K562 (cell line): Measurements from ENCODE around the gene HPN.

ENCODE experiments used
- CHD1 ChIP-seq: fragments of 200-600 bp; sonication (generic); IDR thresholded peaks from one replicate; pipeline ENCODE4 v1.6.1; 2012; ENCODE audit warnings: mild to moderate bottlenecking, moderate library complexity, low read length, inconsistent platforms
- CREM ChIP-seq: IDR thresholded peaks from 2 replicates; pipeline ENCODE4 v1.6.1; 2014; ENCODE audit warnings: antibody characterized with exemption, low read depth
- FOS ChIP-seq: IDR thresholded peaks from 3 replicates; pipeline ENCODE4 v1.6.1; 2011; ENCODE audit not compliant: insufficient read length; ENCODE audit errors: extremely low read depth
- HCFC1 ChIP-seq: IDR thresholded peaks from 2 replicates; pipeline ENCODE4 v1.6.1; 2012; ENCODE audit warnings: low read depth, low read length, improper control_type of control experiment
- NR2C1 ChIP-seq, 2 experiments: fragments of 450-650 bp; IDR thresholded peaks; 2 replicates each; pipeline ENCODE4 v1.6.1; 2017; ENCODE audit warnings: mild to moderate bottlenecking in 2 of 2, antibody characterized with exemption in 1 of 2, inconsistent platforms in 1 of 2, missing compliant biosample characterization in 1 of 2, missing genetic modification characterization in 1 of 2
- PREB ChIP-seq: sonication (generic); formaldehyde crosslinking; IDR thresholded peaks from 2 replicates; pipeline ENCODE4 v1.8.1; 2023; ENCODE audit warnings: mild to moderate bottlenecking, missing genetic modification reagents
- RAD21 ChIP-seq, 2 experiments: fragments of 250-450 bp in 1 of 2; fragments of 450-650 bp in 1 of 2; sonication (Bioruptor Pico) in 1 of 2; formaldehyde crosslinking in 1 of 2; IDR thresholded peaks in 1 of 2; conservative IDR thresholded peaks in 1 of 2; 2 replicates each; pipeline versions ENCODE4 v1.4.0 to v1.8.0; 2020 to 2022; ENCODE audit warnings: mild to moderate bottlenecking in 2 of 2, moderate library complexity in 1 of 2
- RBBP5 ChIP-seq: fragments of 200-600 bp; sonication (generic); IDR thresholded peaks from 2 replicates; pipeline ENCODE4 v1.6.1; 2012; ENCODE audit warnings: borderline replicate concordance, mild to moderate bottlenecking, low read length, control low read depth, inconsistent platforms; ENCODE audit not compliant: insufficient read depth, poor library complexity, severe bottlenecking
- ZNF133 ChIP-seq: fragments of 250-450 bp; sonication (Bioruptor Pico); IDR thresholded peaks from 2 replicates; pipeline ENCODE4 v1.4.0; 2020; ENCODE audit warnings: mild to moderate bottlenecking
- ZNF24 ChIP-seq: fragments of 450-650 bp; IDR thresholded peaks from 2 replicates; pipeline ENCODE4 v1.6.1; 2016
- TF ChIP-seq, protein P1 (sequence below): fragments of 250-450 bp; sonication (Bioruptor Pico); IDR thresholded peaks from 2 replicates; pipeline ENCODE4 v1.5.0; 2020; ENCODE audit warnings: mild to moderate bottlenecking, borderline replicate concordance

DNA sequence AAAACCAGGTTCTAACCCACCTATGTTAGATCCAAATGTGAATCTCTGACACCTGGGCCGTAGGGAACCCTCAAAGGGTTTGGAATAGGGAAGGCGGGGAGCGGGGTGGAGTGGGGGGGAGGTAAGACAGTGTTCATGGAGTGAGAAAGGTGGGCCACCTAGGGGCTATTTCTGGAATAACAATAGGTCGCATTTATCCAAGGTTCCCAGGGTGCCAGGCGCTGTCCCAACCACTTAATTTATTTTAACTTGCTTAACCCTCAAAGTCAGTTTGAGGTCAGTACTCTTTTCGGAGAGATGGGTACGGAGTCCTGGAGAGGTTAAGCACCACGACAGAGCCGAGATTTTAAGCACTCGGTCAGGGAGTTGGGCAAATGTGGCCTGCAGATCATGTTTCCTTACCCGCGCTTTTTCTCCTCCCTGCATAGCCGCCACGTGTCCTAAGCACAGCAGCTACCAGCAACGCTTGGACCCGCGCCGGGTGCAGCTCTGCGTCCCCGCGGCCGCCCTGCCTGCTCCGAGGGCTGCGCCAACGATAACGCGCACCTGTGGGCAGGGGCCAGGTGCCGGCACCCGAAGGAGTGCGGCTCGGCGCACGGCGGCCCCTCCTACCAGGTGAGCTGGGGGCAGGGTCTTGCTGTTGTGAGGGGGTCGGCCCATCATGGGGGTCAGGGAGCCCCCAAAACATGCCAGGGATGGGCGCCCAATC, 49.1 kb downstream of the HPN start:
- TF ChIP-seq CREM (no peak), HCFC1 (no peak), RBBP5 (no peak), FOS (no peak), CHD1 (no peak), RAD21 (CRISPR knock-in tag; conservative IDR thresholded peaks at IDR 0.05 in 1 of 2, IDR thresholded peaks at IDR 0.05 in 1 of 2) (peak; percentile 39 to 66), PREB (CRISPR knock-in tag) (no peak), NR2C1 (IDR thresholded peaks at IDR 0.05) (no peak), NR2C1 (tag; IDR thresholded peaks at IDR 0.05) (no peak), ZNF133 (CRISPR knock-in tag) (no peak), ZNF24 (no peak)
- TF ChIP-seq, protein P1, sequence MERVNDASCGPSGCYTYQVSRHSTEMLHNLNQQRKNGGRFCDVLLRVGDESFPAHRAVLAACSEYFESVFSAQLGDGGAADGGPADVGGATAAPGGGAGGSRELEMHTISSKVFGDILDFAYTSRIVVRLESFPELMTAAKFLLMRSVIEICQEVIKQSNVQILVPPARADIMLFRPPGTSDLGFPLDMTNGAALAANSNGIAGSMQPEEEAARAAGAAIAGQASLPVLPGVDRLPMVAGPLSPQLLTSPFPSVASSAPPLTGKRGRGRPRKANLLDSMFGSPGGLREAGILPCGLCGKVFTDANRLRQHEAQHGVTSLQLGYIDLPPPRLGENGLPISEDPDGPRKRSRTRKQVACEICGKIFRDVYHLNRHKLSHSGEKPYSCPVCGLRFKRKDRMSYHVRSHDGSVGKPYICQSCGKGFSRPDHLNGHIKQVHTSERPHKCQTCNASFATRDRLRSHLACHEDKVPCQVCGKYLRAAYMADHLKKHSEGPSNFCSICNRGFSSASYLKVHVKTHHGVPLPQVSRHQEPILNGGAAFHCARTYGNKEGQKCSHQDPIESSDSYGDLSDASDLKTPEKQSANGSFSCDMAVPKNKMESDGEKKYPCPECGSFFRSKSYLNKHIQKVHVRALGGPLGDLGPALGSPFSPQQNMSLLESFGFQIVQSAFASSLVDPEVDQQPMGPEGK (CRISPR knock-in tag) = no peak
